ENCODE results near the gene NEURL2. TPM values are rescaled to one million over a fixed set of nuclear protein-coding genes. Genes with fewer than 3 reads are reported as not detected.

Gene NEURL2
- total and polyA plus RNA-seq, 10 of the 15 experiments (the other 5 are each of a cell fraction or from before 2014, with no cell fraction given): 0.53 to 7.0 (median 2.7) TPM

GRCh38 chr20:45872626-45873025 is 18.4 kb downstream of the NEURL2 start:
- BruUV-seq (replicated peaks): no TSS peak
- RAD21 ChIA-PET (ENCODE audit: unreplicated experiment): no interaction called here
- CTCF ChIA-PET: interaction anchor here (1.2 kb wide), 1 partner anchor 9 kb away, joined by 4 read pairs; the partner anchor contains the start of gene ZSWIM1
- ATAC-seq: no peak
- Histone ChIP-seq H3K27ac (ENCODE audit: control insufficient read depth, insufficient read depth) (no peak overlapping the region), H3K27me3 (replicated peaks in 1 of 2; ENCODE audit: control insufficient read depth in 2 of 2, insufficient read depth in 2 of 2, low read length in 1 of 2) (no peaks in the 10 kb centered on the region), H4K20me1 (ENCODE audit: control insufficient read depth, insufficient read depth) (no peaks in the 10 kb centered on the region), H2AFZ (ENCODE audit: control insufficient read depth, low read depth, low read length) (no peak overlapping the region), H3K79me2 (ENCODE audit: control insufficient read depth, insufficient read depth, low read length) (no peaks in the 10 kb centered on the region), H3K36me3 (ENCODE audit: control insufficient read depth in 2 of 2, insufficient read depth in 2 of 2, low read length in 1 of 2) (peaks cover 0 to 2% of the 10 kb centered on the region in 2 experiments; a peak in 1 of 4 replicates), H3K9ac (ENCODE audit: control insufficient read depth, insufficient read depth, low read length) (no peak overlapping the region), H3K4me3 (no peak overlapping the region), H3K9me3 (replicated peaks; ENCODE audit: control insufficient read depth, insufficient read depth, low read length) (no peaks in the 10 kb centered on the region), H3K4me2 (ENCODE audit: control insufficient read depth, insufficient read depth) (no peak overlapping the region), H3K4me1 (ENCODE audit: control insufficient read depth, insufficient read depth, low read length) (no peaks in the 10 kb centered on the region)
- intact Hi-C loops (cut with micrococcal nuclease; ENCODE audit: unreplicated experiment) (no loop called here), in situ Hi-C loops (cut with MboI) (no loop called here)
- 92% methylated on average over 4 of the region's 4 CpGs for WGBS (ENCODE audit: insufficient coverage, insufficient replicate concordance, low lambda C conversion rate, missing lambda C conversion rate)
- SMC1A ChIA-PET (ENCODE audit: uncharacterized antibody, unreplicated experiment): interaction anchor here (0.5 to 1.5 kb wide), 4 partner anchors 8 to 346 kb away, joined by 3 to 6 read pairs (median 3); partner anchors contain the start of gene ZSWIM1
- TF ChIP-seq CTCF (IDR thresholded peaks at IDR 0.05 in 2 of 3, conservative IDR thresholded peaks at IDR 0.05 in 1 of 3; ENCODE audit: control insufficient read depth in 2 of 3, extremely low read depth in 1 of 3, insufficient read depth in 1 of 3, low read depth in 3 of 3, low read length in 3 of 3) (no peak), IRF4 (IDR thresholded peaks at IDR 0.05; ENCODE audit: low read depth, low read length) (no peak), MEF2A (IDR thresholded peaks at IDR 0.05; ENCODE audit: insufficient read depth, low read depth, low read length) (no peak), SMAD5 (IDR thresholded peaks at IDR 0.05; ENCODE audit: low read depth) (no peak)
- POLR2A ChIA-PET: interaction anchor here (1.4 to 1.7 kb wide), 4 partner anchors 8 to 16 kb away, joined by 3 to 4 read pairs (median 4); partner anchors contain the start of gene ZSWIM1
- FAIRE-seq: no peak
- no peak for DNase-seq (ENCODE audit: low read depth, low spot score)

- ATAC-seq (no peak), FAIRE-seq (no peak)
- POLR2A ChIA-PET: no interaction called here
- TF ChIP-seq HDGF (IDR thresholded peaks at IDR 0.05): no peak
- TF ChIP-seq KLF5 (IDR thresholded peaks at IDR 0.05; ENCODE audit: partially characterized antibody): no peak
- TF ChIP-seq EZH2 (IDR thresholded peaks at IDR 0.05; ENCODE audit: borderline replicate concordance, control insufficient read depth, low read depth, low read length): no peak
- no peak for TF ChIP-seq POLR2AphosphoS5 (IDR thresholded peaks at IDR 0.05; ENCODE audit: low read length)
- no peak for TF ChIP-seq IKZF1 (conservative IDR thresholded peaks at IDR 0.05)
- no peak for TF ChIP-seq ZNF687 (IDR thresholded peaks at IDR 0.05)
- TF ChIP-seq STAT3 (IDR thresholded peaks at IDR 0.05; ENCODE audit: low read depth, low read length): no peak
Observed at GRCh38 chr20:45867819-45868176, 23.2 kb downstream of the NEURL2 start.

More at GRCh38 chr20:45867819-45868176, 23.2 kb downstream of the NEURL2 start:
- in situ Hi-C loops (cut with MboI) (no loop called here), intact Hi-C loops (cut with micrococcal nuclease; ENCODE audit: unreplicated experiment) (no loop called here)
- no peak overlapping the region for H3K27ac ChIP-seq (ENCODE audit: control insufficient read depth, insufficient read depth)
- H3K36me3 ChIP-seq (ENCODE audit: control insufficient read depth in 2 of 2, insufficient read depth in 2 of 2, low read length in 1 of 2): no peaks in the 10 kb centered on the region; a peak in 1 of 4 replicates
- no peaks in the 10 kb centered on the region for H3K4me1 ChIP-seq (ENCODE audit: control insufficient read depth, insufficient read depth, low read length)
- H3K4me2 ChIP-seq (ENCODE audit: control insufficient read depth, insufficient read depth): no peak overlapping the region
- ChIA-PET CTCF (interaction anchor here (1.4 kb wide), 1 partner anchor 13 kb away, joined by 3 read pairs; the partner anchor contains the start of gene ZSWIM1), SMC1A (ENCODE audit: uncharacterized antibody, unreplicated experiment) (interaction anchor here (0.7 to 1.4 kb wide), 2 partner anchors 10 to 1639 kb away, joined by 3 to 5 read pairs; no protein-coding TSS in a partner anchor), RAD21 (ENCODE audit: unreplicated experiment) (no interaction called here)
- H3K9me3 ChIP-seq (replicated peaks; ENCODE audit: control insufficient read depth, insufficient read depth, low read length): no peaks in the 10 kb centered on the region
- no peak overlapping the region for H3K4me3 ChIP-seq
- H3K79me2 ChIP-seq (ENCODE audit: control insufficient read depth, insufficient read depth, low read length): no peaks in the 10 kb centered on the region
- no peak for DNase-seq (ENCODE audit: low read depth, low spot score)
- H3K27me3 ChIP-seq (replicated peaks in 1 of 2; ENCODE audit: control insufficient read depth in 2 of 2, insufficient read depth in 2 of 2, low read length in 1 of 2): no peaks in the 10 kb centered on the region
- no peaks in the 10 kb centered on the region for H4K20me1 ChIP-seq (ENCODE audit: control insufficient read depth, insufficient read depth)
- no peak overlapping the region for H3K9ac ChIP-seq (ENCODE audit: control insufficient read depth, insufficient read depth, low read length)
- no TSS peak for BruUV-seq (replicated peaks)
- no peak overlapping the region for H2AFZ ChIP-seq (ENCODE audit: control insufficient read depth, low read depth, low read length)
